NK-92 (cell line): Measurements from ENCODE around the gene HADHA.
"Not testable (repeated sequence)": the region's sequence is repeated elsewhere in the genome, so short reads cannot be mapped to it uniquely, and the experiment has no call there.

Experiments
- DNase-seq: peaks from one replicate; lab custom pipeline; 2025; ENCODE audit not compliant: unreplicated experiment; lab: John Stamatoyannopoulos, UW

HADHA gene

DNA sequence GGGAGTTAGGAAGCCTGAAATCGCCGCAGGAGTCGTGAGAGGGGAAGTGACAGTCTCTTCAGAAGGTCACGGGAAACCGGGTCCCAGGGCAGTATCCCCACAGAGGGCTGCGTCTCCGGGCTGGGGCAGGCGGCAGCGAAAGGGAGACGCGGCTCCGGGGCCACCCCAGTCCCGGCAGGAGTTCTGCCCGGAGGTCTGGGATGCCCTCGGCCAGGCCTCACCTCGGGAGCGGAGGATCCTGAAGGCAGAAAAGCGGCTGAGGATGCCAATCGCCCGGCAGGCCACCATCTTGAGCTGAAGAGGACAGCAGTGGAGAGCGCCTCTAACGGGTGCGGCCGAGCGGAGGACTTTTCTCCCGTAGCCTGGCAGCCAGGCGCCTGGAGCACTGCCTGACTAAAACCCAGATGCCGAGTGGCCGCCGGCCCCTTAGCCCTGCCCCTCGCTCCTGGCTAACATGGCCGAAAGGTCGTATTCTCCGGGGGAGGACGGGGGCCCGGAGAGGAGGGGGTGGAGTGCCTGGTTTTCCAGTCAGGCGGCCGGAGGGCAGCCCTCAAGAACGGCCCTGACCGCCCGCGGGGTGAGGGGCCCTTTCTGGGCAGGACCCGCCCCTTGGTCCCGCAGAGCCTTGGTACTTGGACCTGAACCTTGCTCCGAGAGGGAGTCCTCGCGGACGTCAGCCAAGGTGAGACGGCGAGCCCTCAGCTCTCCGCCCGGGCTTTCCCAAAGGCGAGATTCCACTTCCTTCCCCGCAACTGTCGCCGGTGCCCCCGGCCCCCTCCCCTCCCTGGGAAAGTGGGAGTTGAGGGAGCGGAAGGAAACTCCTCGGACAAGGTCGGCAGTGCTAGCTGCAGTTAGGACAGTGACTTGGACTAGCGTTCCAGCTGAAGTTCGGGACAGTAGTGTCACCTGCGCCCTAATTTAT is at the start of gene HADHA, which contains the start of gene HADHB:
Gene HADHA (minus strand): TSS at position 324 of the 922 bp plus-strand sequence. CDS start 36 bp downstream, at position 288.
Gene HADHB (plus strand): TSS at position 631 of the 922 bp plus-strand sequence. CDS start 9,316 bp downstream, outside the sequence.
- DNase-seq, result no peak

DNA sequence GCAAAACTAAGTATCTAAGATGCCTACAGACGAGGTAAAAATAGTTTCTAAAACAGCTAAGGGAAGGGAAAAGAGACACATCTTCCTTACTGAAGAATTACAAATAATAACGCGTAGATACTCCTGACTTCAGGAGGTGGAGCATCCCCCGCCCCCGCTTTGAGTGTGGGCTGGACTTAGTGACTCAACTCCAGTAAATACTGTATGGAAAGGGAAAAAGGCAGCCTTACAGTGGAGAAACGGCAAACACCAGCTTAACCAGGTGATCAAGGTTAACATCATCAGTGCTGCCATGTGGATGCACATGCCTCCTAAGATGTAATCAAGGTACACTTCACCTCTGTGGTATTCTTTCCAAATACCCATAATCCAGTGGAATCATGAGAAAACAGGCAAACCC is 48.2 kb upstream of the HADHA start:
- DNase-seq, result no peak

DNA sequence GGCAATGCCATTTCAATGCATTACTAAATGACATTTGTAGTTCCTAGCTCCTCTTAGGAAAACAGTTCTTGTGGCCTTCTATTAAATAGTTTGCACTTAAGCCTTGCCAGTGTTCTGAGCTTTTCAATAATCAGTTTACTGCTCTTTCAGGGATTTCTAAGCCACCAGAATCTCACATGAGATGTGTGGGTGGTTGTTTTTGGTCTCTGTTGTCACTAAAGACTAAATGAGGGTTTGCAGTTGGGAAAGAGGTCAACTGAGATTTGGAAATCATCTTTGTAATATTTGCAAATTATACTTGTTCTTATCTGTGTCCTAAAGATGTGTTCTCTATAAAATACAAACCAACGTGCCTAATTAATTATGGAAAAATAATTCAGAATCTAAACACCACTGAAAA is 45.6 kb upstream of the HADHA start:
- no peak for DNase-seq

DNA sequence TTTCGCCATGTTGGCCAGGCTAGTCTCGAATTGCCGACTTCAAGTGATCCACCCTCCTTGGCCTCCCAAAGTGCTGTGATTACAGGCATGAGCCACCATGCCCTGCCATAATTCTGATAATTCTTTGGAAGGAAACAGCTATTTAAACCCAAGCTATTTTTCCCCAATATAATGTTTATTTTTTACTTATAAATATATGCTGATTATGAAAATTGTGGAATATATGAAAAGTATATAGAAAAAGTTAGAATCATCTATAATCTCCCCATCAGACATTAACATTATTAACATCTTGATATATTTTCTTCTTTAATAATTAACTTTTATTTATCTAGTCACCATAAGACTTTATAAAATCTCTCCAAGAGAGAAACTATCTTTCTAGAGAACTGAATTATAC is 41.5 kb upstream of the HADHA start:
- DNase-seq, result no peak

DNA sequence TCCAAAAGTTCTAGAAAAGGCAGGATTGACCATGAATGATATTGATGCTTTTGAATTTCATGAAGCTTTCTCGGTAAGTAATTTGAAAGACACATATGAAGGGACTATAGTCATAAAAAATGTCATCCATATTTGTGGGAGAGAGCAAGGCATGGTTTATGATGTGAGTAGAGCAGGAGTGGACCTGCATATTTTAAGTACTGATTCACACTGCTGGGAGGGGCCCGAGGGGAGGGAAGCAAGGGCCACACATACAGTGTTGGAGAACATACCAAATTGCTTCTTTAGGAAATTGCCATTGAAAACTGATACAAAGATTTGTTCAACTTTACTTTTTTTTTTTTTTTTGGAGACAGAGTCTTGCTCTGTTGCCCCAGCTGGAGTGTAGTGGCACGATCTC is 39.7 kb upstream of the HADHA start:
- DNase-seq, result no peak

DNA sequence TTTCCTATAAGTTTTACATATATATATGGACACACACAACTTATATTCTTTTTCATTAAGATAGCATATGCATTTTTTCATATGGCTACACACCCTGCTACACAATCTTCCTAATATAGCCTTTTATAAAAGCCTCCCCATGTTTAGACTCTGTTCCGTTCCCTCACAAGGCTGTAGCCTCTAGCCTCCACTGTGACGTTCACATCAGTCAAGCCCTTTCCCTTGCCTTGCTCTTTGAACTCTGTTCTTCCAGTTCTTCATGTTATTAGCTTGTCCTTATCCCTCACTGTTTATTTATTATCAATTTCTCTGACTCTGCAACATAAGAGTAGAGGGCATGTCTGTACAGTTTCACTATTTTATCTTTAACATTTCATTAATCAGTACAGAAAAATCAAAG is 39.2 kb upstream of the HADHA start:
- no peak for DNase-seq

DNA sequence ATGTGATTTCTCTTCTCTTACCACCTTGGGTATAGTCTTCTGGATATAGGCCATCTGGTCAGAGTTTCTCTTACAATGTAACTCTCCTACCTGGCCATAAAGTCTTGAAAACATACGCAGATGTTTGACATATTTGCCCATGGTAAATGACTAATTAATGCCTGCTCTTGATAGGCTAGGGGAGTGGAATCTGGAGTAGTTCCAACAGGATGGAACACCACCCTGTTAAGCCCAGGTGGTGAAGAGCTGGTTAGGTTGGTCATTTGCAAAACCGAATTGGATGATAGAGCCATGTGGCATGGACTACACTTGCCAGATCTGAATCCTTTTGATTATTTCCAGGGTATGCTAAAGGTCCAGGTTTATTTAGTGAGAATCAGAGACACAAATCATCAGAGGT is 36.8 kb upstream of the HADHA start:
- no peak for DNase-seq

DNA sequence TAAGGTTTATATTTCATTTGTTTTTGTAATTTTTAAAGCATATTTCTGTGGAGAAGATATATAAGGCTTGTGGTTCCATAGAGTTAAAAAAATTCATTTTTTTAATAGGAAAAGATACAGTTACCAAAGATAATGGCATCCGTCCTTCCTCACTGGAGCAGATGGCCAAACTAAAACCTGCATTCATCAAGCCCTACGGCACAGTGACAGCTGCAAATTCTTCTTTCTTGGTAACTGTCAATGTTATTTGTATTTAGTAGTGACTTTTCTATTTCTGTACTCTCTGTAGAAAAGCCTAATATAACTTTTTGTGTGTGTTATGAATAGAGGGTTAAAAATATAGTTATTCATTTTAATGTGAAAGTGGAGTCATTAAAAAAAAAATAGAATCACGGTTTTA is 35.5 kb upstream of the HADHA start:
- no peak for DNase-seq

DNA sequence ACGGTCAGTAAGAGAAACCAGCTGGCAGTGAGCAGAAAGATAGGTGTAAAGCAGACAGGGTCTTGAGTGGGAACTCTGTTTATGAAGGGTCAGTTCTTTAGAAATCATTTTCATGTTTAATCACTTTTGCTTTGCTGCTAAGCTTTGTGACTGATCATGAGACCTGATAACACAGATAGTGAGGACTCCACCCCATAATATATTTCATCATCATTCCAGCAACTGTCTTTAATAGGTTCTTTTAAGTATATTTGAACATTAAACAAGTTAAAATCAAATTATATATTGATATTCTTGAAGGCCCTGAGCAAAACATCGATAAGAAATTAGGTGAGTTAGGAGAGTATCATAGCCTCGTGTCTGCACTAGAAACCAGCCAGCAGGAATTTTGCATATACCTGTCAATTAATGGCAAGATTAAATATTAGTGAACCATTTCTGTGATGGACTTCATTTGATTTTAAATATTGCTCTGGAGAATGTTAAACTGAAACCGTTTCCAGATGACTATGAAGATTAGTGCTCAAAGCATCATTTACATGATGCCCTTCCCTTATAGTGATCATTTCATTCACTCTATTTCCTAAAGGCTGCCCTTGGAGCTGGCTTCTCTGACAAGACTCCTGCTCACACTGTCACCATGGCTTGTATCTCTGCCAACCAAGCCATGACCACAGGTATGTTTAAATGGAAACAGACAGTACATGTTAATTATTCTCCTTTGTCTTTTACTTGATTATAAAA is 32.2 kb upstream of the HADHA start:
- no peak for DNase-seq

DNA sequence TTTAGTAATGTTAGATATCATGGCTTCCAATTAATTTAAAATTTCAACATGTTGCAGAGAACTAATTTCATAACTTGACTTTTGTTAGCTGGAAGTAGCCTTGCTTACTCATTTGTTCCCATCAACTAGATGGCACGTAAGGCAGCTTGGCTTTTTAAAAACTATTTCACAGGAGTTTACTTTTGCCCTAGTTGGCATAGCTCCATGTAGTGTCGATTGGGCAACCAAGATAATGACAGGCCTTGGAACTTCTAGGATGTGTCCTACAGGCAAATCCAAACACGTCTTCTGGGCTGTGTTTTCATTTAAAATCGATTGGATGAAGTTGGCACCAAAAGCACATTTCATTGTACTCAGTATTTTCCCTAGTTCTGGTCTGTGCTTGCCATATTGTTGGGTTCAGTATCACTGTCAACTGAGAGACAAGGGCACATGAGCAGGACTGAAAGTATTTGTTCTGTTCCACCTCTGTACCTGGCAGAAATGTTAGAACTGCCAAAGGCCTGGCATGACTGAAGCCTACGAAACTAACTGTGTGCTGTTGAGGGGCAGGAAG is 29.7 kb upstream of the HADHA start:
- DNase-seq, result no peak

DNA sequence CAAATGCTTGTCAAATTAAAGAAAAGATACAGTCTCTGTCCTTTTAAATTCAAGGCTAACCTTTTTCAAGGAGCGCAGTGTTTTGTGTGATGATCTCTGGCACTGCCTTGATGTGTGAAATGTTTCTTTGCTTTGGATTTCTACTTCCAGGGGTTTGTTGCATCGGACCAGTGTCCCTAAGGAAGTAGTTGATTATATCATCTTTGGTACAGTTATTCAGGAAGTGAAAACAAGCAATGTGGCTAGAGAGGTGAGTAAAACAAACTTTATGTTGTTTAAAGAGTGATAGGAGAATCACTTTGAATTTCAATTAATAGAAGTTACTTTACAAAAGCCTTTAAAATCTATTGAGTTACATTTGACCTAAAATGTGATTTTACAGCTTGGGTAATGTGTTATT is 29.1 kb upstream of the HADHA start:
- no peak for DNase-seq

DNA sequence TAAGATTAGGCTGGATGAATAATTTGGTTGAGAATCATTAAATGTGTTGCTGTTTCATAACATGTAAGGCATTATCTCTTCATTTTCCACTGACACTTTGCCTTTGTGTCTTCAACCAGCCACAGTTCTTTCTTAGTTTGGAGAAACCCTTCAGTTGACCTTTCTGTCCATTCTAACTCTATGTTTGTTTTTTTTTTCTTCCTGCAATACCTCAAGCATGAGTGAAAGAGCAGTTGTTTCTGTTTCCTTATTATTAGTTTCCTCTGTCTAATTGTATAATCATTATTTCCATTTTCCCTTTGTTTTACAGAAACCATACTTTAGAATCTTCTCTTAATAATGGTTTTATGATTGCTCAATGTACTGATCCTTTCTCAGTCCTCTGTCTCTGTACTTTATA is 25.9 kb upstream of the HADHA start:
- no peak for DNase-seq

DNA sequence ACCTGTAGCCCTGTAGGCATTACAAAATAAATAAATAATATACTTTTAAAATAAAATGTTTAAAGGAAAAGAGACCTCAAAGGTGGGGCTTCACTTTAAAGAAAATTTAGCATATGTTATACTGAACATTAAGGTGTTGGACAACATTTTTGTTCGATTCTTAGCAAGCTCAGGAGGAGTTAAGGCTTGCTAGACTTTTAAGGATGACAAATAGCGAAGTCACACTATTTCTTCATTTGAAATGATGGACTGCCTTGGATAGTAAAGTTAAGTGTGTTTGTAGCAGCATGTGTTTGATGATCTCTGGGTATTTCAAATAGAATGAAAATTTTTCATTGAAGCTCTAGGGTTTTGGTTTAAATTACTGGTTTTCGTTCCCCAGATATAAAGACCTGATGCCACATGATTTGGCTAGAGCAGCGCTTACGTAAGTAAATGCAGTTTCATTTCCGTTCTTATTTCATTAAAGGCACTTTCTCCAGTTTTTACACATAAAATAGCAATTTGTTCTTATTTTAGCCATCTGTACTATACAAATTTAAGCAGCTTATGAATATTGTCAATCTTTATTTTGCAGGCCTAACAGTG is 25.2 kb upstream of the HADHA start:
- DNase-seq, result no peak

DNA sequence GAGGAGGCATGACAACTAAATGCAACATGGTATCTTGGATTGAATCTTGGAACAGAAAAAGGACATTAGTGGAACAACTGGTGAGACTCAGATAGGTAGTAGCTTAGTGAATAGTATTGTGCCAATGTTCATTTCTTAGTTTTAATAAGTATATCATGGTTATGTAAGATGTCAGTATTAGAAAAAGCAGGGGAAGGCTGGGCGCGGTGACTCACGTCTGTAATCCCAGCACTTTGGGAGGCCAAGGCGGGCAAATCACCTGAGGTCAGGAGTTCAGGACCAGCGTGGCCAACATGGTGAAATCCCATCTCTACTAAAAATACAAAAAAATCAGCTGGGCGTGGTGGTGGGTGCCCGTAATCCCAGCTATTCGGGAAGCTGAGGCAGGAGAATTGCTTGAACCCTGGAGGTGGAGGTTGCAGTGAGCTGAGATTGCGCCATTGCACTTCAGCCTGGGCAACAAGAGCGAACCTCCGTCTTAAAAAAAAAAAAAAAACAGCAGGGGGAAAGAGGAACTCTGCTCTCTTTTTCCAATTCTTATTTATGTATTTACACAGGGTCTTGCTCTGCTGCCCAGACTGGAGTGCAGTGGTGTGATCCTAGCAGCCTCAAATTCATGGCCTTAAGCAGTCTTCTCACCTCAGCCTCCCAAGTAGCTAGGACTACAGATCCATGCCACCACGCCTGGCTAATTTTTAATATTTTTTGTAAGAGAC is 24.4 kb upstream of the HADHA start:
- not testable (repeated sequence) for DNase-seq

DNA sequence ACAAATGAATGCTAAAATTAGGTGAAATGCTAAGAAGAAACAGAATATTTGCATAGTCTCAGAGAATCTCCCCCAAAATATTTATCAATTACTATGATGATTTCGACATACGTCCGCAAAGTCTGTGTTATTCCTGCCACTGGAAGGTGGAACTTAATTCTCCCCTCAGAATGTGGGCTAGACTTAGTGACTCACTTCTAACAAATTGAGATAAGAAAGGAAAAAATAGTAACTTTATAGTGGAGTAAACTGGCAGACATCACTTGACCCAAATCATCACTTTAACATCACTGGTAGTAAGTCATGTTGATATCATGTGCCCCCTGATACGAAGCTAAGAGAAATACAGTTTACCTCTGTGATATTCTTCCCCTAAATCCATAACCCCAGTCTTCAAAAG is 23.8 kb upstream of the HADHA start:
- DNase-seq, result no peak

DNA sequence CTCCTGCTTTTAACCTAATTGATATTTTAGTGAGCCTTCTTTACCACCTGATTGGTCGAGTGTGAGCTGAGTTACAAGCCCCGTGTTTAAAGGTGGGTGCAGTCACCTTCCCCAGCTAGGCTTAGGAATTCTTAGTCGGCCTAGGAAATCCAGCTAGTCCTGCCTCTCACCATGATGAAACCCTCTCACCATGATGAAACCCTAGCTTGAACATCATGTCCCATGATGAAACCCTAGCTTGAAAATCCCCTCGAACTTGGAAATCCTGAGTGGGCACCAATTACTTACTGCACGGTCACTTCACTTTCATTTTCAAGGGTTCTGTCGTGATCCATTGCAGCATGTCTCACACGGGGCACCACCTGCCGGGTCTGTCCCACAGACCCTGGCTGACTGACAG is 14.4 kb upstream of the HADHA start:
- DNase-seq, result not testable (repeated sequence)

DNA sequence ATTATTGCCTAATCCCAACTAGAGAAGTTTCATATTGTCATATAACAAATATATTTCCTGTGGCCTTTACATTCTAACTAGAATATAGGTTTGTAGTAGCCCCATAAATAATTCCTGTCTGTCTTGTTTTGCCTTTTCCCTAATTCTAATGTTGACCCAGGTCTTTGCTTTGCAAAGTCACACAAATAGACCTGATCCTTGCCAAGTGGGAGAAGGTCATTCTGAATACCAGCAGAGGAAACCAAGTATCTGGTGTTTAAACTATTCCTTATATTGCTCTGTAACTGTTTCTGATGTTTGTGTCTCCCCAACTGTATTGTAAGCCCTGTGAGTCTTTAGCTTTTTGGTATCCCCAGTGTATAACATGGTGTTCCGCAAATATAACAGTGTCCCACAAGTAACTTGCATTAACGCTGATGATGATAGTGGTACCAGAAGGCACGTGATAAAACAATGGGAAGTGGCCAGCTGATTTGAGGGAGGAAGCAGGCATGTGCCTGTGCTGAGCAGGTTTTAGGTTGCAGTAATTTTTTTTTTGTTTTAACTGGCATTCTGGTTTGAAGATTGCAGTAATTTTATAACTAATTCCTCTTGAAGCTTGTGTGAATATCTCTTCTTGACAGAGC is 11.4 kb upstream of the HADHA start:
- DNase-seq, result no peak

DNA sequence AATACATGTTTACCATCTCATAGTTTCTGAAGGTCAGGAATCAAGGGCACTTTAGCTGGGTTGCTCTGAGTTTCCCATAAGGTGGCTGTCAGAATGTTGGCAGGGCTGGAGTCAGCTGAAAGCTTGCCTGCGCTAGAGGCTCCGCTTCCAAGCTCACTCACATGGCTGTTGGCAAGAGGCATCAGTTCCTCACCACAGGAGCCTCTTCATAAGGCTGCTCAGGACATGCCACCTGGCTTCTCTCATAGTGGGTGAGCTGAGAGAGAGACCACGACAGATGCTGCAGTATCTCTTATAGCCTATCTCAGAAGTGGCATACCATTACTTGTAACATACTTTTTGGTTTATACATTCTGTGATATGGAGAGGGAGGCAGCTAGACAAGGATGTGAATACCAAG is 7.5 kb upstream of the HADHA start:
- no peak for DNase-seq

DNA sequence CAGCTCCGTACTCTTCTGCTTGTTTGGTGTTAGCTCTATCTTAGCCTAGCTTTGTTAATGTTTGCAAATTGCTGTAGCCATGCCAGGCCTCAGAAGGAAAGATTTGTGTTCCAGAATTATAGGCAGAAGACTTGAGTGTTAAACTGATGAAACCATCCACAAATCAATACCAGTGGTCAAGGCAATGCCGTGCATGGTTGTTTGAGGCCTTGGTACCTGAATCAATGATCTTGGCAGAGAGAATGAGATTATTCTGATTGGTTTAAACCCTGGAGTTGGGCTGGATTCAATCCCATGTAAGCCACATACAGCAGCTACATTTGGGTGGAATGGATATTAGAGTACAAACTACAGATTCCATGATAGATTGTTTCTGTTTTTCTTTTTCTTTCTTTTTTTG is 5.2 kb upstream of the HADHA start:
- no peak for DNase-seq

DNA sequence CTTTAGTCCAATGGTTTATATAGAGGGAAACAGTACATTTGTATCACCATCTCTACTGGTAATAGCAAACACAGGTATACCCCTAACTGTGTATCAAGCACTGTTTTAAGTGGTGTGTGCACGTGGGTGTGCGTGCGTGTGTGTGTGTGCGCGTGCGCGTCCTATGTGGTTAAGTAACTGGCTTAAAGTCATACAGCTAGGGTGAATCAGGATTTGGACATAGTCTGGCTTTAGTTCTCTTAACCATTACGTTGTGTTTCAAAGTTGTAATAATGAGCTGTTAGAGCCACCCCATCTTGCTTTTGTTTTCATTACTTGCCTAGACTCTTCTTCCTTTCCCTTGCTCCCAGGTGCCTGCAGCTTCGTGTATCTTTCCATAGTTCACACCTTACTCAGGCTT is 2.4 kb upstream of the HADHA start:
- no peak for DNase-seq
